Measurements from ENCODE around the gene LRP2.

The LRP2 gene

DNA sequence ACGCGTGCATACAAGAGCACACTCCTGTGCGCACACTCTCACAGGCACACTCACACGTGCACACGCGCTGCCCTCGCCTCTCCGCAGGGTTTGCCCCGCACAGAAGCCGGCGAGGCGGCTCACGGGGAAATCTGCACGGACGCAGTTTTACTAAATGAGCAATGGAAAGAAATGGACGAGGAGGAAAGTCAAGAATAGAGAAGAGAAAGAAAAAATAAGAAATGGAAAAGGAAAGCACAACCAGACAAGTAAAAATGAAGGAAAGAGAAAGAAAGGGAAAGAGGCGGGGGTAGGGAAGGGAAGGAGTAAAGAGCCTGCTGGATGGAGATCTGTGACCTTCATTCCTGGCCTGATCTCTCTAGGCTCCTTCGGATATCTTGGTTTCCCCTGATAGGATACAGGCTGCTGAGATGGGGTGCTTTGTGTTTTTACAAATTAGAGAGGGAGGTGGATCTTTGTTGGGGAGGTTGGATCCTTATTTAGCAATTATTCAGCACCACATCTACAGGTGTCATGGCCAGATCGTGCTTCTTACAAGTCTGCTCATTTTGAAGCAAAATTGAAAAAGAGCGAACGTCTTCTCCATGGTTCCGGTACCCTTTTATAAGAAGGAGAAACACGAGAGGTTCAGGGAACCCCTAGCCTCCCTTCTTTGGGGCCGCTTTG lies 693 bp upstream of the LRP2 start:
- H3K9me3 ChIP-seq (ENCODE audit: insufficient read depth, low read length): no peaks in the 10 kb centered on the region
- H3K9ac ChIP-seq (ENCODE audit: insufficient read length, low read depth): peak overlapping the region; percentile 72
- peaks cover 56% of the 10 kb centered on the region for H3K27me3 ChIP-seq (ENCODE audit: insufficient read depth, insufficient read length)
- peaks cover 6% of the 10 kb centered on the region for H3K4me1 ChIP-seq (ENCODE audit: insufficient read depth, insufficient read length)
- H3K4me3 ChIP-seq (ENCODE audit: insufficient read length, low read depth): peak overlapping the region; percentile 78
- H3K36me3 ChIP-seq (ENCODE audit: insufficient read depth, insufficient read length, low read length): no peaks in the 10 kb centered on the region
- TF ChIP-seq YY1 (IDR thresholded peaks at IDR 0.05; ENCODE audit: insufficient read depth, insufficient read length) (no peak), SUZ12 (IDR thresholded peaks at IDR 0.05; ENCODE audit: extremely low read depth, insufficient read depth, insufficient read length) (peak; percentile 23), ZNF274 (IDR thresholded peaks at IDR 0.05; ENCODE audit: low read depth, low read length) (no peak)
- no peak for DNase-seq (ENCODE audit: low read depth, low spot score)

DNA sequence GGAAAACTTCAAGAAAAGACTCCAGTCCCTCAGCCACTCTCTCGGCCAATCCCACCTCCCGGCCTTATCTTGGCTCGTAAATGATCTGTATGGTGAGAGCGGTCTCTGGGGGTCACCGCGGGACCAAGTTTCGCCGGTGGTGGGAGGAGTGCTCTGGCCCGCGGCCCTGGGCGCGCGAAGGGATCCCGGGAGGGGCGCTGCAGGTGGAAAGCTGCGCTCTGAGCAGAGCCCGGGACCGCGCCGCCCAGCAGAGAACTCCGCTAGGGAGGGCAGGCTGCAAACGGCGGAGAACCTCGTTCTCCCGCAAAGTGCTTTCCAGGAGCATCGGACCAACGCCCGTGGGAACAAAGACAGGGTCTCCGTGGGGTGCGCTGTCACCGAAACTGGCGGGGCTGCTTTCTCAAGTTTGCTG lies 622 bp downstream of the LRP2 start:
- no peak for DNase-seq (ENCODE audit: low read depth, low spot score)

DNA sequence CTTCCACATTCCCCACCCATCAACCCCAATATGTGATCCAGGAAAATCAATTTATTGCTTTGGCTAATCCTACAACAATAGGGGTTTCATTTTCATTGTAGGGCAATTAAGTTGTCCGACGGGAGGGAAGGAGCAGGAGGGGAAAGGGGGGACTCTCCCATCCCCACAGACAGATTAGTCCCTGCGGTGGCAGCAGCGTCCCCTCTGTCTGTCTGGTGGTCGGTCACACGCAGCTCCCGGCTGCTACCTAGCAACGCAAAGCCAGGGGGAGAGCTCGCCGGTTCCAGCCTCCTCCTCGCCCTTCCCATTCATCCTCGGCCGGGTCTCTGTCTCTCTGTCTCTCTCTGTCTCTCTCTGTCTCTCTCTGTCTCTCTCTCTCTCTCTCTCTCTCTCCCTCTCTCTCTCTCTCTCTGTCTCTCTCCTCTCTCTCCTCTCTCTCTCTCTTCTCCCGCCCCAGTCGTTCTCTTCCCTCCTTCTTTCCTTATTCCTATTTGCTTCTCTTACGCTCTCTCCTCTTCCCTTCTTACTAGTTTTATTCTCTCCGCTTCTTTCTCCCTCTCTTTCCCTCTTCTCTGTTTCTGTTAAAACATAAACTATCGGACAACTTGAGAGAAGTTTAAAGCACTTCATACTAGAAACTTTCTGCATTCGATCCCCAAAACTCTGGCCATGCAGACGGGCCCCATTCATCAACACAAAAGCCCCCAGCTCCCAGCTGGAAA lies 1.2 kb downstream of the LRP2 start:
- no peaks in the 10 kb centered on the region for H3K9me3 ChIP-seq (ENCODE audit: insufficient read depth, low read length)
- DNase-seq (ENCODE audit: low read depth, low spot score): no peak
- peaks cover 6% of the 10 kb centered on the region for H3K4me1 ChIP-seq (ENCODE audit: insufficient read depth, insufficient read length)
- H3K9ac ChIP-seq (ENCODE audit: insufficient read length, low read depth): peak overlapping the region; percentile 72
- peak overlapping the region; percentile 78 for H3K4me3 ChIP-seq (ENCODE audit: insufficient read length, low read depth)
- TF ChIP-seq YY1 (IDR thresholded peaks at IDR 0.05; ENCODE audit: insufficient read depth, insufficient read length) (no peak), ZNF274 (IDR thresholded peaks at IDR 0.05; ENCODE audit: low read depth, low read length) (no peak), SUZ12 (IDR thresholded peaks at IDR 0.05; ENCODE audit: extremely low read depth, insufficient read depth, insufficient read length) (no peak)
- H3K36me3 ChIP-seq (ENCODE audit: insufficient read depth, insufficient read length, low read length): no peaks in the 10 kb centered on the region
- peaks cover 56% of the 10 kb centered on the region for H3K27me3 ChIP-seq (ENCODE audit: insufficient read depth, insufficient read length)

More for the DNA sequence above, 622 bp downstream of the LRP2 start:
- Histone ChIP-seq H3K4me3 (ENCODE audit: insufficient read length, low read depth) (peak overlapping the region; percentile 78), H3K27me3 (ENCODE audit: insufficient read depth, insufficient read length) (peaks cover 56% of the 10 kb centered on the region), H3K9me3 (ENCODE audit: insufficient read depth, low read length) (no peaks in the 10 kb centered on the region), H3K4me1 (ENCODE audit: insufficient read depth, insufficient read length) (peaks cover 6% of the 10 kb centered on the region), H3K36me3 (ENCODE audit: insufficient read depth, insufficient read length, low read length) (no peaks in the 10 kb centered on the region), H3K9ac (ENCODE audit: insufficient read length, low read depth) (peak overlapping the region; percentile 72)
- TF ChIP-seq ZNF274 (IDR thresholded peaks at IDR 0.05; ENCODE audit: low read depth, low read length): no peak
- no peak for TF ChIP-seq YY1 (IDR thresholded peaks at IDR 0.05; ENCODE audit: insufficient read depth, insufficient read length)
- no peak for TF ChIP-seq SUZ12 (IDR thresholded peaks at IDR 0.05; ENCODE audit: extremely low read depth, insufficient read depth, insufficient read length)

DNA sequence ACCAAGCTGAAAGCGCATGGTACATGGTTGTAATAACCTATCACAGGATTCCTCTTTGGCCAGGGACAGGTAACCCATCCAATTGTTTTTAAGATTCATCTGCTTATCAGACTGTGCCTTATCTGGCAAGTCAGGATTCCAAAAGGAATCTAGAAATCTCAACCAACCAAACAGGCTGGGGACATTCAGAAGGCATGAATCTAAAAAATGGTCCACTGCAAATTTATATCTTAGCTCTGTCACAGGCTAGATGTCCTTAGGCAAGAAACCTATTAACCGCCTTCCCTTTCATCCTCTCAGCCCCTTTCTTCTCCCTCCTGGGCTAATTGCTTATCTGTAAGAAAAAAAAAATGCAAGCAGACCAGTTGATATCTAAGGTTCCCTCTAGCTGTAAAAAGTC lies 4.3 kb downstream of the LRP2 start:
- Histone ChIP-seq H3K27me3 (ENCODE audit: insufficient read depth, insufficient read length) (peaks cover 40% of the 10 kb centered on the region), H3K4me1 (ENCODE audit: insufficient read depth, insufficient read length) (peaks cover 3% of the 10 kb centered on the region), H3K9ac (ENCODE audit: insufficient read length, low read depth) (no peak overlapping the region), H3K4me3 (ENCODE audit: insufficient read length, low read depth) (no peak overlapping the region), H3K9me3 (ENCODE audit: insufficient read depth, low read length) (no peaks in the 10 kb centered on the region), H3K36me3 (ENCODE audit: insufficient read depth, insufficient read length, low read length) (no peaks in the 10 kb centered on the region)
- no peak for DNase-seq (ENCODE audit: low read depth, low spot score)
- TF ChIP-seq ZNF274 (IDR thresholded peaks at IDR 0.05; ENCODE audit: low read depth, low read length): no peak
- TF ChIP-seq SUZ12 (IDR thresholded peaks at IDR 0.05; ENCODE audit: extremely low read depth, insufficient read depth, insufficient read length): no peak
- no peak for TF ChIP-seq YY1 (IDR thresholded peaks at IDR 0.05; ENCODE audit: insufficient read depth, insufficient read length)

DNA sequence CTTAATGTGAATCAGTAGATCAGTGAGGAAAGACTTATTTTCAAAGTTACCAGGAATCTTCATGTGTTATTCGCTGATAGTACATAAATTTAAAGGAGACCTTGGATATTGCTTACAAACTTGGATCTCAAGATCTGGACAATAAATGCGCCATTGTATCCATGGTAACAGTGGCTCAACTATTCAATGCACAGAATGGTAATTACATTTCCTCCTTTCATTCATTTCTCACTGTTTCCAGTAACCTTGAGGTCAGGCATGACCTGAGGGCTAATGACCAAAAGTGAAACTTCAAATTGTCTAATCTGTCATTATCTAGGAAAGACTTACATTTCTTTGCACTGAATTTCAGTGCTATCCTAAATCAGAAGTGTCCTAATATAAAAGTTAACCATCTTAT lies 8.1 kb downstream of the LRP2 start:
- TF ChIP-seq ZNF274 (IDR thresholded peaks at IDR 0.05; ENCODE audit: low read depth, low read length) (no peak), SUZ12 (IDR thresholded peaks at IDR 0.05; ENCODE audit: extremely low read depth, insufficient read depth, insufficient read length) (no peak), YY1 (IDR thresholded peaks at IDR 0.05; ENCODE audit: insufficient read depth, insufficient read length) (no peak)
- DNase-seq (ENCODE audit: low read depth, low spot score): no peak
- Histone ChIP-seq H3K9me3 (ENCODE audit: insufficient read depth, low read length) (no peaks in the 10 kb centered on the region), H3K9ac (ENCODE audit: insufficient read length, low read depth) (no peak overlapping the region), H3K27me3 (ENCODE audit: insufficient read depth, insufficient read length) (peaks cover 3% of the 10 kb centered on the region), H3K4me1 (ENCODE audit: insufficient read depth, insufficient read length) (no peaks in the 10 kb centered on the region), H3K36me3 (ENCODE audit: insufficient read depth, insufficient read length, low read length) (no peaks in the 10 kb centered on the region), H3K4me3 (ENCODE audit: insufficient read length, low read depth) (no peak overlapping the region)

DNA sequence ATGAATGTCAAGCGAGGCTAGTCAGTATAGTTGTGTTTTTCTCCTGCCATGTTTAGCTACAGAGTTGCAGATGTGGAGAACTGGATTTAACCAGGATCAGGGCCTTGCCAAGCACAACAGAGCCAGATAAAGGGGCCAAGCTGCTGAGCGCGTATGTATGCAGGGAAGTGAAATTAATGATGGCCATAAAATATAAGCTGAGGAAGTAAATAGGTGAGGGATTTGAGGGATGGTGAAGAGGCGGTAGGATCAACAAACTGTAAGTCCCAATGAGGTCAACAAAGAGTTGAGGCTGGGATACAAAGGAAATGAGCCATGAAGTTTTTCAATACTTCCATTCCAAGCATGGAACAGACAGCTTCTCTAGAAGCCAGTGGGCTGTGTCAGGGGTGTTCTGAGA lies 10.6 kb downstream of the LRP2 start:
- Histone ChIP-seq H3K9ac (ENCODE audit: insufficient read length, low read depth) (no peak overlapping the region), H3K4me1 (ENCODE audit: insufficient read depth, insufficient read length) (no peaks in the 10 kb centered on the region), H3K36me3 (ENCODE audit: insufficient read depth, insufficient read length, low read length) (no peaks in the 10 kb centered on the region), H3K27me3 (ENCODE audit: insufficient read depth, insufficient read length) (no peaks in the 10 kb centered on the region), H3K9me3 (ENCODE audit: insufficient read depth, low read length) (no peaks in the 10 kb centered on the region), H3K4me3 (ENCODE audit: insufficient read length, low read depth) (no peak overlapping the region)
- DNase-seq (ENCODE audit: low read depth, low spot score): no peak
- no peak for TF ChIP-seq ZNF274 (IDR thresholded peaks at IDR 0.05; ENCODE audit: low read depth, low read length)
- no peak for TF ChIP-seq YY1 (IDR thresholded peaks at IDR 0.05; ENCODE audit: insufficient read depth, insufficient read length)

DNA sequence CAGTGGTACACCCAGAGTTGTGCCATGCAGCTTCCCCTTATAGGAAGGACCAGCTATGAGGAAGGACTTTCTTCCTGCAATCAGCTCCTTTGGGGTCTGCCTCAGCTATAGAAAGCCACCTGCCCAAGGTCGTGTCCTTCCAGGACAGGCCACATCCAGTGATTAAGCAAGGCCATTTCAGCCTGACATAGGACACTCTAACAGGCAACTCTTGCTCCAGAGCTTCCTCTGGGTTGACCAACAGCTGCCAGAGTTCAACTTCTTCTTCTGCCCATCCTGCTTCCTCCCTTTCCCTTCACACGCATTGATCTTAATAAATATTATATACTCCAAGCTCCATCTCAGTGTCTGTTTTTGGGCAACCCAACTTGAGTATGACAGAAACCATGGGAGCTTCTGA lies 12.8 kb downstream of the LRP2 start:
- Histone ChIP-seq H3K4me1 (ENCODE audit: insufficient read depth, insufficient read length) (no peaks in the 10 kb centered on the region), H3K4me3 (ENCODE audit: insufficient read length, low read depth) (no peak overlapping the region), H3K27me3 (ENCODE audit: insufficient read depth, insufficient read length) (no peaks in the 10 kb centered on the region), H3K36me3 (ENCODE audit: insufficient read depth, insufficient read length, low read length) (no peaks in the 10 kb centered on the region), H3K9ac (ENCODE audit: insufficient read length, low read depth) (no peak overlapping the region), H3K9me3 (ENCODE audit: insufficient read depth, low read length) (no peaks in the 10 kb centered on the region)
- TF ChIP-seq YY1 (IDR thresholded peaks at IDR 0.05; ENCODE audit: insufficient read depth, insufficient read length) (no peak), ZNF274 (IDR thresholded peaks at IDR 0.05; ENCODE audit: low read depth, low read length) (no peak), SUZ12 (IDR thresholded peaks at IDR 0.05; ENCODE audit: extremely low read depth, insufficient read depth, insufficient read length) (no peak)
- no peak for DNase-seq (ENCODE audit: low read depth, low spot score)
